Measurements from ENCODE around the gene PDCD4.

PDCD4 gene

DNA sequence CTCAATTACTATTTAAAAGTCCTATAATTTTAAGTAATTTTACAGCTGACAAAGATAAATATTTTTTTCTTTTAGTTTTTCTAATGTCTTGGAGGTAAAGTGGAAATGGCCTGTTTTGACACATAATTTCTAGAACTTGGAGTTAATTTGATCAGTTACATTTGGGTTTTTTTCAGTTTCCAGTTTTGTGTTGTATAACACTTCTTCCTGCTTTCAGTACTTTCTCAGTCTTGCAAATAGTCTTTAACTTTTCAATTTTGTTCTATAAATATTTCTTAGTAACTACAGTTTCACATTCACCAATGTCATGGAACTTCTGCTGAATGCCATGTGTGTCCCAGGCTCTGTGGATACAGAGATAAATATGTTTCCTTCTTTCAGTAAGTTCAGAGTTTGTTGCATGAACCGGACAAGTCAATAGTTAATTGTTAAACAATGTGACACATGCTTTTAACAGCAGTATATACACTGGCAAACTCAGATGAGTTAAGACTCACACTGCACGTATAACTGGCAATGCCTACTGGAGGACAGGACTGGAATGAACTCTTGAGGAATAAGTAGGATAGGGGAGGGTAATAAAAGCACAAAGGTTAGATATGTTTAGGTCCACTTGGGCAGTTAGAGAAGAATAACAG is 52.2 kb downstream of the PDCD4 start:
- Histone ChIP-seq H3K4me3 (ENCODE audit: low read depth, low read length) (no peak overlapping the region), H3K9me3 (ENCODE audit: severe bottlenecking) (no peaks in the 10 kb centered on the region), H3K27ac (no peak overlapping the region), H3K27me3 (ENCODE audit: insufficient read depth, low read depth, severe bottlenecking) (no peaks in the 10 kb centered on the region), H3K36me3 (no peaks in the 10 kb centered on the region)
- TF ChIP-seq, protein P1, sequence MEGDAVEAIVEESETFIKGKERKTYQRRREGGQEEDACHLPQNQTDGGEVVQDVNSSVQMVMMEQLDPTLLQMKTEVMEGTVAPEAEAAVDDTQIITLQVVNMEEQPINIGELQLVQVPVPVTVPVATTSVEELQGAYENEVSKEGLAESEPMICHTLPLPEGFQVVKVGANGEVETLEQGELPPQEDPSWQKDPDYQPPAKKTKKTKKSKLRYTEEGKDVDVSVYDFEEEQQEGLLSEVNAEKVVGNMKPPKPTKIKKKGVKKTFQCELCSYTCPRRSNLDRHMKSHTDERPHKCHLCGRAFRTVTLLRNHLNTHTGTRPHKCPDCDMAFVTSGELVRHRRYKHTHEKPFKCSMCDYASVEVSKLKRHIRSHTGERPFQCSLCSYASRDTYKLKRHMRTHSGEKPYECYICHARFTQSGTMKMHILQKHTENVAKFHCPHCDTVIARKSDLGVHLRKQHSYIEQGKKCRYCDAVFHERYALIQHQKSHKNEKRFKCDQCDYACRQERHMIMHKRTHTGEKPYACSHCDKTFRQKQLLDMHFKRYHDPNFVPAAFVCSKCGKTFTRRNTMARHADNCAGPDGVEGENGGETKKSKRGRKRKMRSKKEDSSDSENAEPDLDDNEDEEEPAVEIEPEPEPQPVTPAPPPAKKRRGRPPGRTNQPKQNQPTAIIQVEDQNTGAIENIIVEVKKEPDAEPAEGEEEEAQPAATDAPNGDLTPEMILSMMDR (IDR thresholded peaks at IDR 0.05; ENCODE audit: low read depth, low read length) = no peak
- DNase-seq = no peak

DNA sequence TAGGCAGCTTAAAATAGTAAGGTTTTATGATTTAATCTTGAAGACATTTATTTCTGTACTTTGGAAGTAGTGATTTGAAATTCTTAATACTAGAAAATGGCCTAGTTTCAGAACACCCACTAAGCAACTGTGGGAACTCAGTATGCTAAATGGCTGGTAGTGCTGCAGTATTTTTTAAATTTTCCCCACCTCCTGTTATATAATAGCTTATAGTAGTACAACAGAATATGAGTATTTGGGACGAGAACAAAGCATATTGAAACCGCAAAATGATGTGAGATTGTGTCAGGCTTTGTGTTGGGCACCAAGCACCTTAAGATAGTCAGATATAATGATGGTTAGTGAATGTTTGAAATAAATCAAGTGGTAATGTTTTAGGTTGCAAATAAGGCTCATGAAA is 55.7 kb downstream of the PDCD4 start:
- Histone ChIP-seq H3K4me3 (ENCODE audit: low read depth, low read length) (no peak overlapping the region), H3K36me3 (no peaks in the 10 kb centered on the region), H3K27me3 (ENCODE audit: insufficient read depth, low read depth, severe bottlenecking) (no peaks in the 10 kb centered on the region), H3K27ac (no peak overlapping the region), H3K9me3 (ENCODE audit: severe bottlenecking) (no peaks in the 10 kb centered on the region)
- TF ChIP-seq, protein P1 (IDR thresholded peaks at IDR 0.05; ENCODE audit: low read depth, low read length) = no peak
- DNase-seq = no peak

DNA sequence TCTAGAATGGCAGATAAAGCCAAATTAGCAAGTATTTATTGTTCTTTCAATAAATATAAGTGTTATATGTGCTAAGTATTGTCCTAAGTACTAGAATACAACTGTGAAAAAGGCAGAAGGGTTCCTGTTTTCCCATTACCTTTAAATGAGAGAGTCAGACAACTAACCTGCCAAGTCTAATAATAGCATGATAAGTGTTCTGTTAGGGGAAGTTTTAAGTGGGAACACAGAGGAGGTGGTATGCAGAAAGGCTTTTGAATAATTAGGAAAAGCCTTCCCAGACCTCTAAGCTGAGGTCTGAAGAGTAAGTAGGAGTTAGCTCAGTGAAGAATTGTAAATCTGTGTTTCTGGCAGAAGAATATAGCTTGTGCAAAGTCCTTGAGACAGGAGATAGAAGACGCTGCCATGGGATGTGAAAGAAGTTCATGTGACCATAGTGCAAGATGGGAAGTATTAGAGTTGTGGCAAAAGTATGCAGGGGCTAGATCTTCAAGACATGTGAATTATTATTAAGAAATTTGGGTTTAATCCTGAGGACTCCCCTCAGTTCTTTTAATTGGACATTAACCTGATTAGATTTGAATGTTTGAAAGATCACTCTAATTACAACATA is 60.1 kb downstream of the PDCD4 start:
- H3K36me3 ChIP-seq = peaks cover 2% of the 10 kb centered on the region; the same call in 1 of the 2 replicates
- H3K9me3 ChIP-seq (ENCODE audit: severe bottlenecking) = no peaks in the 10 kb centered on the region
- no peak for DNase-seq
- H3K4me3 ChIP-seq (ENCODE audit: low read depth, low read length) = no peak overlapping the region
- no peaks in the 10 kb centered on the region for H3K27me3 ChIP-seq (ENCODE audit: insufficient read depth, low read depth, severe bottlenecking)
- TF ChIP-seq, protein P1 (IDR thresholded peaks at IDR 0.05; ENCODE audit: low read depth, low read length) = no peak
- H3K27ac ChIP-seq = no peak overlapping the region

DNA sequence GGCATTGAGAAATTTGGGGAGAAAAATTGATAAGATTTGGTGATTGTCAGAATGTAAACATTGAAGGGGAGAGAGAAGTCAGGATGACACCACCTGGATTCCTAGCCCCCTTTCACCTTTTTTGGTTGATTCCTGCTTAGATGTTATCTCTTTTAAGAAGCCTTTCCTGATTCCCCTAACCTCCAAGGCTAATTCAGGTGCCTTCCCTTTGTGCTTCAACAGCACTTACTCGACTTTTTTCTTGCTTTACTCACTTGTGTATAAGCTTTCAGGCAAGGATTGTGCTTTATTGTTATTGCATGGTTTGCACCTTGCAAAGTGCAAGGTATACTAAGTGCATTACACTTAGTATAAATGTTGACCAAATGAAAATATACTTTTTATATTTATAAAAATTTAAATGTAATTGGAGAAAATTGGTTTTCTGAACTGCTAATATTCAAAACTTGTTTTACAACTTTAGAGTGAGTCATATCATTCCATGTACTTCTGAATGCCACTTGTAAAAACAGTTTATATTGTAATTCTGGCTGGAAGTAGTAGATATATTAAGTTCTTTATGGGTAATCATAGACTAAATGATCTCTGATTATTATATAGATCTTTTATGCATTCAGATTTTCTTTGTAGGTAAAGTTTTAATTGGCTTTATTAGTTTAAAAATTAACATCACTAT is 60.9 kb downstream of the PDCD4 start:
- H3K27me3 ChIP-seq (ENCODE audit: insufficient read depth, low read depth, severe bottlenecking) = no peaks in the 10 kb centered on the region
- no peak for DNase-seq
- peaks cover 2% of the 10 kb centered on the region; the same call in 1 of the 2 replicates for H3K36me3 ChIP-seq
- no peak overlapping the region for H3K4me3 ChIP-seq (ENCODE audit: low read depth, low read length)
- H3K9me3 ChIP-seq (ENCODE audit: severe bottlenecking) = no peaks in the 10 kb centered on the region
- TF ChIP-seq, protein P1 (IDR thresholded peaks at IDR 0.05; ENCODE audit: low read depth, low read length) = no peak
- no peak overlapping the region for H3K27ac ChIP-seq

DNA sequence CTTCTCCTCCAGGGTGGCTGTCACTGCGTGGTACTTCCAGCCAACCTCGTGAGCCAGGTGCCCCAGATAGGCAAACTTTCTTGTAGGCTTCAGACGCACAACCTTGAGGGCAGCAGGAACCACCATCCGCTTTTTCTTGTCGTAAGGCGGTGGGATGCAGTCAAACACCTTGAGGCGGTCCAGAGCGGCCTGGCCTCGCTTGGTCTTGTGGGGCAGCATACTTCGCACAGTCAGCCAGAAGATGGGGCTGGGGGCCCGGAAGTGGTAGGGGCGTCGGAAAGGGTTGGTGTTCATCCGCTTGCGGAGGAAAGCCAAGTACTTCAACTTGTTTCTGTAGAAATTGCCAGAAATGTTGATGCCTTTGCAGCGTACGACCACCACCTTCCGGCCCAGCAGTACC is 65.0 kb downstream of the PDCD4 start:
- TF ChIP-seq, protein P1 (IDR thresholded peaks at IDR 0.05; ENCODE audit: low read depth, low read length) = no peak
- Histone ChIP-seq H3K9me3 (ENCODE audit: severe bottlenecking) (no peaks in the 10 kb centered on the region), H3K27me3 (ENCODE audit: insufficient read depth, low read depth, severe bottlenecking) (no peaks in the 10 kb centered on the region), H3K4me3 (ENCODE audit: low read depth, low read length) (no peak overlapping the region), H3K27ac (no peak overlapping the region), H3K36me3 (peaks cover 2% of the 10 kb centered on the region; the same call in 1 of the 2 replicates)
- DNase-seq = no peak
